Bronchial epithelial cell (primary cell): Measurements from ENCODE around the gene MPRIP. TPM values are rescaled to one million over a fixed set of nuclear protein-coding genes. Genes with fewer than 3 reads are reported as not detected.

Experiments used
- DNase-seq: peaks from one replicate; pipeline ENCODE4 v3.0.0-alpha.2; 2010; ENCODE audit warnings: low read depth
- FAIRE-seq: peaks from 2 replicates; lab custom pipeline; 2011; peaks lifted over from hg19 to GRCh38; lab: Jason Lieb, UNC
- H3K27me3 ChIP-seq: 2 replicates; pipeline ENCODE4 v1.5.1; 2011; ENCODE audit warnings: low read length; ENCODE audit not compliant: control insufficient read depth, insufficient read depth
- H3K36me3 ChIP-seq: 2 replicates; pipeline ENCODE4 v1.5.1; 2011; ENCODE audit warnings: low read length; ENCODE audit not compliant: control insufficient read depth, insufficient read depth
- H3K4me3 ChIP-seq: 2 replicates; pipeline ENCODE4 v1.5.1; 2011; ENCODE audit warnings: mild to moderate bottlenecking, low read depth, low read length, control low read depth
- CTCF ChIP-seq: IDR thresholded peaks from 2 replicates; pipeline ENCODE4 v1.5.1; 2011; ENCODE audit warnings: mild to moderate bottlenecking, moderate library complexity, low read length, control low read depth, inconsistent platforms; ENCODE audit not compliant: insufficient read depth, severe bottlenecking
- total RNA-seq: library from RNA; depleted of rRNA; stranded (reverse); fragments of >200 nt; gene quantifications from 2 replicates; pipeline ENCODE4 v1.2.1, GENCODE V29; 2014

MPRIP gene
- total RNA-seq, 1 donor from 2014 or later: 183 TPM

GRCh38 chr17:17080181-17080631 is 37.9 kb downstream of the MPRIP start:
- no peak for TF ChIP-seq CTCF
- Histone ChIP-seq H3K36me3 (peaks cover 33% of the 10 kb centered on the region), H3K27me3 (no peaks in the 10 kb centered on the region), H3K4me3 (no peak overlapping the region)
- no peak for DNase-seq
- FAIRE-seq: no peak

GRCh38 chr17:17080781-17081180 is 38.5 kb downstream of the MPRIP start:
- no peak for TF ChIP-seq CTCF
- H3K36me3 ChIP-seq: peaks cover 32% of the 10 kb centered on the region

GRCh38 chr17:17081304-17081940 is 39.2 kb downstream of the MPRIP start:
- DNase-seq (no peak), FAIRE-seq (no peak)
- TF ChIP-seq CTCF: no peak
- no peak overlapping the region for H3K4me3 ChIP-seq
- H3K27me3 ChIP-seq: no peaks in the 10 kb centered on the region
- H3K36me3 ChIP-seq: peaks cover 26% of the 10 kb centered on the region

More at GRCh38 chr17:17080781-17081180, 38.5 kb downstream of the MPRIP start:
- Histone ChIP-seq H3K27me3 (no peaks in the 10 kb centered on the region), H3K4me3 (no peak overlapping the region)
- FAIRE-seq (no peak), DNase-seq (no peak)

GRCh38 chr17:17082878-17083277 is 40.6 kb downstream of the MPRIP start:
- Histone ChIP-seq H3K4me3 (no peak overlapping the region), H3K27me3 (no peaks in the 10 kb centered on the region), H3K36me3 (peaks cover 22% of the 10 kb centered on the region)
- DNase-seq: no peak
- FAIRE-seq: peak; percentile 55
- TF ChIP-seq CTCF: no peak

- no peaks in the 10 kb centered on the region for H3K27me3 ChIP-seq
- DNase-seq: no peak
- H3K4me3 ChIP-seq: no peak overlapping the region
- no peak for TF ChIP-seq CTCF
- H3K36me3 ChIP-seq: peaks cover 17% of the 10 kb centered on the region
- FAIRE-seq: no peak
These were observed 42.1 kb downstream of the MPRIP start for GRCh38 chr17:17084317-17084835.
